Caco-2 (cell line): ENCODE measurements around the gene DLEC1. TPM values are rescaled to one million over a fixed set of nuclear protein-coding genes. Genes with fewer than 3 reads are reported as not detected.

ENCODE experiments used
- Bru-seq: library from RNA; stranded (reverse); fragments of 400-500 nt; gene quantifications from one replicate; lab custom pipeline; 2021; lab: Mats Ljungman, UMichigan
- BruChase-seq, 2 experiments: library from RNA; stranded (reverse); fragments of 400-500 nt; gene quantifications; one replicate each; lab custom pipeline; 2021; lab: Mats Ljungman, UMichigan
- BruUV-seq: library from RNA; stranded (reverse); fragments of 400-500 nt; replicated peaks from 2 replicates; lab custom pipeline; 2021; lab: Mats Ljungman, UMichigan
- CTCF ChIA-PET: fragments of 300-600 bp; sonication (Branson Sonifier 250); formaldehyde crosslinking; loops from one replicate; lab custom pipeline; 2022; ENCODE audit warnings: antibody characterized with exemption; lab: Charles Lee
- POLR2A ChIA-PET: fragments of 300-600 bp; sonication (Branson Sonifier 250); formaldehyde crosslinking; loops from one replicate; lab custom pipeline; 2022; ENCODE audit warnings: antibody characterized with exemption; lab: Charles Lee
- DNase-seq, 2 experiments: peaks; one replicate each; pipeline versions ENCODE4 v3.0.0 to v3.0.0-alpha.2; 2020 to 2022
- H3K27me3 ChIP-seq: replicated peaks from 2 replicates; pipeline ENCODE4 v1.6.0; 2011; ENCODE audit warnings: low read length; ENCODE audit not compliant: control insufficient read depth, insufficient read depth
- H3K36me3 ChIP-seq: 2 replicates; pipeline ENCODE4 v1.5.1; 2011; ENCODE audit warnings: low read length; ENCODE audit not compliant: control insufficient read depth, insufficient read depth
- H3K4me1 ChIP-seq: fragments of 250-450 bp; sonication (Bioruptor Pico); 2 replicates; pipeline ENCODE4 v1.5.1; 2020; ENCODE audit warnings: mild to moderate bottlenecking
- H3K4me3 ChIP-seq: 2 replicates; pipeline ENCODE4 v1.5.1; 2011; ENCODE audit warnings: low read depth, mild to moderate bottlenecking, control low read depth, low read length
- H3K9me3 ChIP-seq: fragments of 250-450 bp; sonication (Bioruptor Pico); 2 replicates; pipeline ENCODE4 v1.5.1; 2020; ENCODE audit warnings: mild to moderate bottlenecking, moderate library complexity
- H3K27ac Mint-ChIP-seq: one replicate; pipeline ENCODE4 v1.8.0; 2022; ENCODE audit warnings: mixed read lengths; ENCODE audit not compliant: unreplicated experiment
- H3K27me3 Mint-ChIP-seq: one replicate; pipeline ENCODE4 v1.8.0; 2022; ENCODE audit warnings: mixed read lengths; ENCODE audit not compliant: insufficient read depth, unreplicated experiment
- H3K36me3 Mint-ChIP-seq: one replicate; pipeline ENCODE4 v1.8.0; 2022; ENCODE audit warnings: mild to moderate bottlenecking, mixed read lengths; ENCODE audit not compliant: insufficient read depth, unreplicated experiment
- H3K4me1 Mint-ChIP-seq: one replicate; pipeline ENCODE4 v1.8.0; 2022; ENCODE audit warnings: low read depth, mixed read lengths; ENCODE audit not compliant: unreplicated experiment
- H3K4me3 Mint-ChIP-seq: one replicate; pipeline ENCODE4 v1.8.0; 2022; ENCODE audit warnings: mild to moderate bottlenecking, moderate library complexity, mixed read lengths; ENCODE audit not compliant: unreplicated experiment
- H3K9me3 Mint-ChIP-seq: one replicate; pipeline ENCODE4 v1.8.0; 2022; ENCODE audit warnings: mixed read lengths; ENCODE audit not compliant: unreplicated experiment
- CTCF ChIP-seq, 2 experiments: fragments of 200-600 bp in 1 of 2; IDR thresholded peaks; 1 replicate in 1 of 2; 2 replicates in 1 of 2; pipeline versions ENCODE4 v1.5.1 to v1.8.0; 2011 to 2022; ENCODE audit warnings: antibody characterized with exemption in 1 of 2, control low read depth in 1 of 2, inconsistent platforms in 1 of 2, low read depth in 1 of 2, low read length in 1 of 2, mild to moderate bottlenecking in 1 of 2, moderate library complexity in 1 of 2; ENCODE audit not compliant: insufficient read depth in 1 of 2, severe bottlenecking in 1 of 2, unreplicated experiment in 1 of 2
- intact Hi-C: fragments of 100-400 bp; cut with micrococcal nuclease; formaldehyde crosslinking; loops from one replicate; pipeline ENCODE4 v1.10.0; 2022; ENCODE audit not compliant: unreplicated experiment
- long read RNA-seq: library from polyadenylated mRNA; stranded (forward); transcript quantifications from one replicate; pipeline ENCODE4 v2.0.0, GENCODE V29; 2022
- total RNA-seq: library from RNA; stranded (reverse); gene quantifications from 2 replicates; pipeline ENCODE4 v1.2.3, GENCODE V29; 2022

Gene DLEC1
- 0.11 and 0.35 TPM in 2 replicates for total RNA-seq
- percentile 13 among the genes with signal in this experiment for Bru-seq, nascent RNA
- percentile 18 among the genes with signal in this experiment for BruChase-seq, experiment 1, labeled RNA remaining after a 2-hour chase
- percentile 14 among the genes with signal in this experiment for BruChase-seq, experiment 2, labeled RNA remaining after a 6-hour chase
- long read RNA-seq, partial matches to known transcripts = 1 of 4 reads
- long read RNA-seq, other reads (novel, unspliced or antisense) = 3 of 4 reads

- BruUV-seq = no TSS peak
- H3K4me3 Mint-ChIP-seq = peak within 1 kb of the TSS; percentile 57
- intact Hi-C loops = no loop called here
- no peaks in the 10 kb centered on the region for H3K9me3 Mint-ChIP-seq
- peak; percentile 67 to 69 for DNase-seq
- CTCF ChIA-PET = interaction anchor here (0.6 to 2.0 kb wide), 6 partner anchors 27 to 98 kb away, joined by 3 to 10 read pairs (median 4); partner anchors contain the start of gene ACAA1
- Histone ChIP-seq H3K9me3 (no peaks in the 10 kb centered on the region), H3K27me3 (no peaks in the 10 kb centered on the region), H3K4me3 (peak within 1 kb of the TSS; percentile 58), H3K36me3 (no peaks in the 10 kb centered on the region), H3K4me1 (no peaks in the 10 kb centered on the region)
- POLR2A ChIA-PET = interaction anchor here (0.8 to 1.0 kb wide), 2 partner anchors 68 to 98 kb away, joined by 3 read pairs; partner anchors contain the start of gene ACAA1
- H3K4me1 Mint-ChIP-seq = peaks cover 13% of the 10 kb centered on the region
- H3K27me3 Mint-ChIP-seq = no peaks in the 10 kb centered on the region
- H3K27ac Mint-ChIP-seq = no peak within 1 kb of the TSS
- H3K36me3 Mint-ChIP-seq = peaks cover 7% of the 10 kb centered on the region
- TF ChIP-seq CTCF (IDR thresholded peaks at IDR 0.05; ENCODE audit: insufficient read depth in 1 of 2, low read depth in 1 of 2, low read length in 1 of 2, severe bottlenecking in 1 of 2, unreplicated experiment in 1 of 2) = no peak
Measured at GRCh38 chr3:38039101-38039898, at the start of gene DLEC1. DLEC1 (plus strand) TSS chr3:38039208; CDS start chr3:38039226, 18 bp downstream.

GRCh38 chr3:37989821-37990480 is 49.1 kb upstream of the DLEC1 start:
- intact Hi-C loops = no loop called here
- Histone ChIP-seq H3K4me1 (peaks cover 94% of the 10 kb centered on the region), H3K27me3 (no peaks in the 10 kb centered on the region), H3K36me3 (no peaks in the 10 kb centered on the region), H3K4me3 (no peak overlapping the region), H3K9me3 (no peaks in the 10 kb centered on the region)
- no peak overlapping the region for H3K4me3 Mint-ChIP-seq
- peaks cover 54% of the 10 kb centered on the region for H3K36me3 Mint-ChIP-seq
- CTCF ChIA-PET = no interaction called here
- BruUV-seq = no TSS peak
- H3K27ac Mint-ChIP-seq = peak overlapping the region; percentile 100
- no peaks in the 10 kb centered on the region for H3K9me3 Mint-ChIP-seq
- POLR2A ChIA-PET = no interaction called here
- no peaks in the 10 kb centered on the region for H3K27me3 Mint-ChIP-seq
- peaks cover 69% of the 10 kb centered on the region for H3K4me1 Mint-ChIP-seq
- TF ChIP-seq CTCF (IDR thresholded peaks at IDR 0.05; ENCODE audit: insufficient read depth in 1 of 2, low read depth in 1 of 2, low read length in 1 of 2, severe bottlenecking in 1 of 2, unreplicated experiment in 1 of 2) = no peak
- no peak for DNase-seq

- Mint-ChIP-seq H3K27me3 (no peaks in the 10 kb centered on the region), H3K27ac (peak within 1 kb of the TSS; percentile 100), H3K9me3 (no peaks in the 10 kb centered on the region), H3K4me1 (peaks cover 67% of the 10 kb centered on the region), H3K36me3 (peaks cover 48% of the 10 kb centered on the region), H3K4me3 (peak within 1 kb of the TSS; percentile 40)
- H3K36me3 ChIP-seq = no peaks in the 10 kb centered on the region
- H3K27me3 ChIP-seq = no peaks in the 10 kb centered on the region
- H3K9me3 ChIP-seq = no peaks in the 10 kb centered on the region
- peak within 1 kb of the TSS; percentile 24; the same call in 1 of the 2 replicates for H3K4me3 ChIP-seq
- intact Hi-C loops = no loop called here
- peak in 1 of 2 experiments; percentile 24 for DNase-seq
- CTCF ChIA-PET = no interaction called here
- peaks cover 90% of the 10 kb centered on the region for H3K4me1 ChIP-seq
- no peak for TF ChIP-seq CTCF (IDR thresholded peaks at IDR 0.05; ENCODE audit: insufficient read depth in 1 of 2, low read depth in 1 of 2, low read length in 1 of 2, severe bottlenecking in 1 of 2, unreplicated experiment in 1 of 2)
- no TSS peak for BruUV-seq
- POLR2A ChIA-PET = no interaction called here
Measured at GRCh38 chr3:37990527-37990926, 48.5 kb upstream of the DLEC1 start, which contains the start of gene VILL. VILL (plus strand) TSS chr3:37990786; CDS start chr3:37993673, 2,887 bp downstream.
